GM12873 (cell line): ENCODE measurements around the gene S100A10.

Experiments
- CTCF ChIP-seq: IDR thresholded peaks from 2 replicates; pipeline ENCODE4 v1.5.1; 2012; ENCODE audit warnings: low read depth, mild to moderate bottlenecking, moderate library complexity, low read length, control low read depth; ENCODE audit not compliant: insufficient read depth; ENCODE audit errors: missing control alignments

Gene S100A10

GRCh38 chr1:152023221-152023620, 29.6 kb upstream of the S100A10 start:
- no peak for TF ChIP-seq CTCF

GRCh38 chr1:152022474-152022873, 28.8 kb upstream of the S100A10 start:
- no peak for TF ChIP-seq CTCF

GRCh38 chr1:152021569-152021968, 27.9 kb upstream of the S100A10 start:
- no peak for TF ChIP-seq CTCF

- TF ChIP-seq CTCF = no peak
Observed at GRCh38 chr1:152020849-152021248, 27.2 kb upstream of the S100A10 start.

- peak; percentile 53 for TF ChIP-seq CTCF
Observed at GRCh38 chr1:152018537-152018936, 24.9 kb upstream of the S100A10 start.

- TF ChIP-seq CTCF = no peak
Observed at GRCh38 chr1:152015766-152016165, 22.1 kb upstream of the S100A10 start.

- TF ChIP-seq CTCF = no peak
Observed at GRCh38 chr1:152014943-152015342, 21.3 kb upstream of the S100A10 start.
